IPS DF 19.7 (cell line): ENCODE data around the gene WNT5A.

Experiments used
- DNase-seq: peaks from one replicate; pipeline ENCODE4 v3.0.0-alpha.2; 2013; ENCODE audit warnings: low read depth, low spot score

WNT5A gene

GRCh38 chr3:55481744-55482495, 5.2 kb downstream of the WNT5A start:
- no peak for DNase-seq

- DNase-seq = no peak
Observed at GRCh38 chr3:55480911-55481743, 6.0 kb downstream of the WNT5A start.

DNA sequence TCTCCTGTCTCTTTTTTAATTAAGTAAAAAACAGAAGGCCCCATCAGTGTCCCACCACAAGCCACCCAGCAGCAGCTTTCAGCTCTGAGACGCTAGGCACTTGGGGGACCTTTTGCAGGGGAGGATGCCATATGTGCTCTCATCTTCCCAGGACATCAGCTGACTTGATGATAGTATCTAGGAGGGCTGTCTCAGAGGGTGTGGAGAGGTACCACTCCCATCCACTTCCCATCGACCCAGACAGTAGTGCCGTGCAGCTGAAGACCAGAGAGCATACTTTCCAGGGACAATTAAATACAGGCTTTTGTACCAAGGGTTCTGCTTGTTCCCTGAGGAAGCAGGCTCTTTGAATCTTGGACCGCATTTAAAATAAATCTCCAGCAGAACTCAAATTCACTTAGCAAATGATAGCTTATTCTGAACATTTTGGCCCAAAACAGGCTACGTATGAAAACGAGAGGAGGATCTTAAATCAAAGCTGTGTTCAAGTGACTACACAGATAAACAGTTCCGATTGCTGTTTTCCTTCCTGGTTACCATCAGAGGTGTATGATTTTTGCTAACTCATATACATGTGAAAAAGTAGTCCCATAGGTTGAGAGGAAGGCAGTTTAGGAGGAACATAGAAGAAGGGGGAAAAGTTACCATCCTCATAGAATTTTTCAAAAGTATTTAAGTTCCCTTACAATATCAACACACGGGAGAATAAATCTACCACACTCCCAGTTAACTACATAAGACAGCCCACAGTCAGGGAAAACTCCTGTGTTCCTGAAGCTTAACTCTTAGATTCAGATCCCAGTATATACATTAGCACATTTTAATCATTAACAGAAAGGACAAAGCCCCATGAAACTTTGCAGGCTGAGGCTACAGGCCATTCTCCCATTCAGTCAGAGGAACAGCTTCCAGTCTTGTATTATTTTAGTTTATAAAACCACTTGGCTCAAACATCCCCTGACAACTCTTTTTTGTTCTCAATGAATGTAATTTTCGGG, 9.5 kb downstream of the WNT5A start:
- DNase-seq = no peak

DNA sequence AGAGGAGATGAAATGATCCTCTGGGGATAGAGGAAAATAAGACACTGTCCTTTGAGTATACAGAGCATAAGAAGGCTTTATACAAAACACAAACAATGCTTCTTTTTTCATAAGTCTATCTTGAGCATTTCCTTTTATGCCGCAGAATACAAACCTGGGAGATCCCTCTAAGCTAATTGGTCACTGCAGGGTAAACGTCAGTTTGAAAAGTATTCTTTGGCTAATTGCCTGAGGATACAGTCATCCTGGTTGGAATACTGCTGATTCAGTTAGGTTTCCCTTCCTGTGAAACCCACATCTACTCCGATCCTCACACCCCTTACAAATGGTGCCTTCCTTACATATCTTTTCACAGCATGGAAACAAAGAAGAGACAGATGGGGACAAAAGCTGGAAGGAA, 10.6 kb downstream of the WNT5A start:
- DNase-seq = no peak

- no peak for DNase-seq
Observed at GRCh38 chr3:55474213-55474632, 12.9 kb downstream of the WNT5A start.

DNA sequence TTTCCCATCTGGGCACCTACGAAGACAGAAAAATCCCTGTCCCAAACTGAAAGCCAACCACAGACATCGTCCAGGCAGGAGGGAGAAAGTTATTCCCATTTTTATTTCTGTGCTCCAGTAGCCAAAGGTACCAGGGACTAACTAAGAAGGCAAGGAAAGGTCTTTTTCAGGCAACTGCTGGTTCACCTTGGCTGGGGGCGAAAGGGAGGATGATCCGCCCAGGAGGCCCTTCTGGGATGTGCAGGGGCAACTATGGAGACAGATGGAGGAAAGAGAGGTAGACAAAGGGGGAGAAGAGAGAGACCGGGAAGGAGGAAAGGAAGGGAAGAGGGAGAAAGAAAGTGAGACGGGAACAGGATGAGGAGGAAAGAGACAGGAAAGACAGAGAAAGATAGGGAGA, 13.3 kb downstream of the WNT5A start:
- no peak for DNase-seq

DNA sequence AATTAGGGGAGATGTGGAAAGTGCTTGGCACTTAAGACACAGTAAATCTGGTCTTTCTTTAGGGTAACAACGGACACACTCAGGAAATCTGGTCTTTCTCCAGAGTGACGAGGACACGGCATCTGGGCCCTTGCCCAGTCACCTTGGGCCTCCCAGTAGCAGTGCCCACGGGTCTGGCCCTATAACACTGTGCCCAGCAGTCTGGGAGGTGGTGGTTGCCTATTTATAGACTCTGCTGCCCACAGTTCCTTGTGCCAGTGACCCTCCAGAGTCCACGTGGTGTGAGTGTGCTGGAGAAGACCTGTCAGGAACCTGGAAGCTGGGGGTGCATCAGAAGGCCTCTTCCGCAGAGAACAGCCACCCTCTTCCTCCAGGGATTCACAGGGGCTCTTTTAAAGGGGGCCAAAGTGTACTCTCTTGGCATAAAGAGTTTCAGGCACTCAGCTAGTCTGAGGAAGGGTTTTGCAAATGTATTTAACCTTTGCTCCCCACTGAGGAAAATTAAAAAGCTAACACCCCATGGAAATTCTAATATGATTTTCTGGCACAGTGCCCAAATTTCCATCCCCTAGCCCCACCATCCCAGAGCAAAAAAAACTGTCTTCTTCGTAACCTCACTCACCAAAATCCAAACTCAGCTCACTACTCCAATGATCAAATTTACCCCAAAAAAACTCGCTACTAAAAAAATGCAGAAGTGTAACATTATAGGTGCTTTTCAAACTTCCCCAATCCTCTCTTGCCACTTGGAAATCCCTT, 15.4 kb downstream of the WNT5A start:
- no peak for DNase-seq

DNA sequence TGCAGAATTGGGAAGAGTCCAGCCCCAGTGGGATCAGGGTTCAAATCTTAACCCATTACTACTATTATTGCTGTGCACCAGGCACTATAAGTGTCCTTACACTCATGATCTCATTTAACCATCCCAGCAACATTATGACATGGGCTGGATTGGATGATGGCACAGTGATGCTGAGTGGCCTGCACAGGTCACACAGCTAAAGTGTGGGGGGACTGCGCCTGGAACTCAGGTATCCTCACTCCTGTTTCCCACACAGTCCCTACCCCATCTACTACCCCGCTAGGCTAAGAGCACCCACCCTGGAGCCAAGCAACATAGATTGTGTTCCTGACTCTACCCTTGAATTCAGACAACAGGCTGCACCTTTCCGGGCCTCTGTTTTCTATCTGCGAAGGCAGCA, 16.0 kb downstream of the WNT5A start:
- no peak for DNase-seq

DNA sequence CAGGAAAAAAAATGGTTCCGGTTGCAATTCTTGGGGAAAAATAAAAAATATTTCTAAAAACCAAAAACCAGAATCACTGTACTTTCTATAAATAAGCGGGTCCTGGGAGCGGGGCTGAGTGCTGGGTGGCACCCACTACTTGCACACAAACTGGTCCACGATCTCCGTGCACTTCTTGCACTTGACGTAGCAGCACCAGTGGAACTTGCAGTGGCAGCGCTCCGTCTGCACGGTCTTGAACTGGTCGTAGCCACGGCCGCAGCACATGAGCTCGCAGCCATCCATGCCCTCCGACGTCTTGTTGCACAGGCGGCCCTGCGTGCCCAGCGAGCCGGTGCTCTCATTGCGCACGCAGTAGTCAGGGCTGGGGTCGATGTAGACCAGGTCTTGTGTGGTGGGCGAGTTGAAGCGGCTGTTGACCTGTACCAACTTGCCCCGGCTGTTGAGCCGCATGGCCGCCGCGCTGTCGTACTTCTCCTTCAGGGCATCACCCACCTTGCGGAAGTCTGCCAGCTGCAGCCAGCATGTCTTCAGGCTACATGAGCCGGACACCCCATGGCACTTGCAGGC, 17.1 kb downstream of the WNT5A start:
- DNase-seq = no peak

GRCh38 chr3:55468251-55468650, 18.9 kb downstream of the WNT5A start:
- no peak for DNase-seq

DNA sequence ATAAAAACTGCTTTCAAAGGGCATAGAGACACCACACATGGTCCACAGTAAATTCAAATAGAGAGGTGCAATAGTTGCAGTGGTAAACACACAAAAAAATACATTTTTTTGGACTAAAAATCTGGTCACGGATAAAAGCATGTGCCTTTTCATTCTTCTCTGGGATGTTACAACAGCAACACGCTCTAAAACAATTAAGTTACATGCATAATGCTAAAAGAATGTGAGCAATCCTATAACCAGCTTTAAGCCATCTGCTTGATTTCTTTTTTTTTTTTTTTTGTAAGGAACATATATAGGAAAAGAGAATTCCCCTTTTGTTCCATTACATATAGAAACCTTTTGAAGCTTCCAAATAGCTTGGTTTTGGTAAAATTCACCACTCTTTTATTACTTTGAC, 20.0 kb downstream of the WNT5A start:
- DNase-seq = no peak

GRCh38 chr3:55466526-55466925, 20.6 kb downstream of the WNT5A start:
- no peak for DNase-seq

GRCh38 chr3:55461896-55462295, 25.2 kb downstream of the WNT5A start:
- DNase-seq = no peak

GRCh38 chr3:55459838-55460237, 27.3 kb downstream of the WNT5A start:
- DNase-seq = no peak

DNA sequence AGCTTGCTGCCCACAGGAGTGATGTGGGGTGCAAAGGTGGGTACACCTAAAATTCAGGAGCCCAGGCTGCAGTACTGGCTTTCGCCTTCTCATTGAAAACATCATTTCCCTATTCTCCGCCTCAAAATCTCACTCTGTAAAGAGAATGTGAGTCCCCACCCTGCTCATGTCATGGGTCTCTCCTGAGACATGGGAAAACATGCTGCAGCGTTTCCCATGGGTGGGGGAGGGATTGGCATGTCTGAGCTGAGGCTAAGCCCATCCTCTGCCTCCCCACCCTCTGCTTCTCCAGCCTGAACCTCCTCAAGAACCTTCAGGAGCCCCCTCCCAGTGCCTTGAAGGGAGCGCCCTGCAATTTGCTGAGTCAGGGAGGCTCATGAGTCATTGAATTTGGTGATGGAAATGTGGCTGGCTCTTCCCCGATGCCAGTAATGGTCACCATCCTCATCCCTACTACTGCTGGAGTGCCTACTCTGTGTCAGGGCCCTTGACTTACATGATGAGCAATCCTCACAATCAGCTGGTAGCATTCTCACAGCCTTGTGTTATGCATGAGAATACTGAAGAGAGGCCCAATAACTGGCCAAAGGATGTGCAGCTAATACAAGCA, 28.8 kb downstream of the WNT5A start:
- DNase-seq = no peak

DNA sequence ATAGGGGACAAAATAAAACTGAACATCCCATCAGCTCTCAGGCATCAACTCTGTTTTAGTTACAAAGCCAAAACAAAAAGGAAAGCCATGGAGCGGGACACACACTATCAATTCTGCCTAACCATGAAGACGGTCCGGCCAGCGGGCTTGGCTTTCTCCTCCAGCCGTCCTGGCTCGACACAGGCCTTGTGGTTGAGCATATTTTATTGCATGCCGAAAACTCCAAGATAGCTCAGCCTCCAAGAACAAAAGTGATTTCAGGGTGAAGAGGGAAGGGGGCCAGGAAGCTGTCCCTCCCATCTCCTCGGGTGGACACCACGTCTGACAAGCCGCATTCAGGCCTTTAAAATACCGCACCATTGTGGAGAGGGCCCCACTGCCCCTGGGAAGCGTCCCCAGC, 31.2 kb downstream of the WNT5A start:
- DNase-seq = no peak

DNA sequence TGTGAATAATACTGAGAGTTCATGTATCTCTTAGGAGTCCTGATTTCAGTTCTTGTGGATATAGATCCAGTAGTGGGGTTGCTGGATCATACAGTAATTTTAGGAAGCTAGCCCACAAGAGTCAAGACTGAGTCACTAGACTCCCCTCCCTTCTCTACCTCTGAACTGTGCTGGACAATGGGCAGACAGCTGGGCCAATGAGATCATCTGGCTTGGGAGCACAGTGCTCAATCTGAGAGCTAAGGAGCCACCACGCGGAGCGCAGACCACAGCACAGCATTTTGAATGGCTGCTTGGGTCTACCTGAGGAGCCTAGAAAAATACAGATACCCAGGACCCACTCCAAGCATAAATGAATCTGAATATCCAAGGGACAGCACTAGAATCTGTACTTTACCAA, 32.5 kb downstream of the WNT5A start:
- DNase-seq = no peak

- no peak for DNase-seq
Observed at GRCh38 chr3:55453886-55454496, 33.1 kb downstream of the WNT5A start.

DNA sequence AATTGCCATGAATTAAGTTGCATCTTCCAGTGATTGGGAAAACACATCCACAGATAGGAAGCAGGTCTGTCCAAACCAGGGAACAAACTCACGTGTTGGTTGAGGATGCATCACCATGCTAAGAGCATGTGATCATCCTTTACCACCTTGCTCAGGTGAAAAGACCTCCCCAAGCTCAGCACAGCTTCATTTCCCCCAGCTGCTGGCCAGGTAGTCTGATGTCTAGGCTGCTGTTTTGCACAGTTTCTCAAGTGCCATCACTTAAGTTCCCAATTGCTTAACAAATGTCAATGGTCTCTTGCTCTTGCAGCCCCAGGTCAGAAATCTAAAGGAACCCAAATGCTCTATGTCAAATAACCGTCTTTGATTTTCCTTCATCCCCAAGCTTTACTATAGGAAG, 34.2 kb downstream of the WNT5A start:
- DNase-seq = no peak

GRCh38 chr3:55449527-55449926, 37.6 kb downstream of the WNT5A start:
- DNase-seq = no peak
